ENCODE measurements around the gene CD34. TPM values are rescaled to one million over a fixed set of nuclear protein-coding genes. Genes with fewer than 3 reads are reported as not detected.
A peak's percentile ranks its signal among the peaks of the same experiment; 100 is the strongest.

Gene CD34
- total RNA-seq, 1 donor from 2014 or later: 69.6 TPM

DNA sequence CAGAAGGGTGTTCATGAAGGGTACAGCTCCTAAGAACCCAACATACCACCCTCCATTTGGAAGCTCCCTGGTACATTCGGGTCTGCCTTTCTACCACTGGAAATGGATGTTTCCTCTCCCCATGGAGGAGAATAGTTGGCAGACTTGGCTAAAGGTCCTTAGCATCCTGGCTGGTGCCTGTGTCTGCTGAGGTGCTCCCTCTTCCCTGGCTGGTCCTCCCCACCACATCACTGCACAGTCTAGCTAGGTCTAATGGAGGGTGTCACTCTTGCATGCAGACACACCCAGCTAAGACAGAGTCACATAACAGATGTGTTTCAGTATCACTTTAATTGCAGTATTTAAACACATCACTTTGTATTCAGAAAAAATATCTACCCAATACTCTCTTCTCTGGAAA lies 24.7 kb downstream of the CD34 start:
- no peaks in the 10 kb centered on the region for H3K27me3 ChIP-seq (ENCODE audit: low read depth)
- TF ChIP-seq, protein P1, sequence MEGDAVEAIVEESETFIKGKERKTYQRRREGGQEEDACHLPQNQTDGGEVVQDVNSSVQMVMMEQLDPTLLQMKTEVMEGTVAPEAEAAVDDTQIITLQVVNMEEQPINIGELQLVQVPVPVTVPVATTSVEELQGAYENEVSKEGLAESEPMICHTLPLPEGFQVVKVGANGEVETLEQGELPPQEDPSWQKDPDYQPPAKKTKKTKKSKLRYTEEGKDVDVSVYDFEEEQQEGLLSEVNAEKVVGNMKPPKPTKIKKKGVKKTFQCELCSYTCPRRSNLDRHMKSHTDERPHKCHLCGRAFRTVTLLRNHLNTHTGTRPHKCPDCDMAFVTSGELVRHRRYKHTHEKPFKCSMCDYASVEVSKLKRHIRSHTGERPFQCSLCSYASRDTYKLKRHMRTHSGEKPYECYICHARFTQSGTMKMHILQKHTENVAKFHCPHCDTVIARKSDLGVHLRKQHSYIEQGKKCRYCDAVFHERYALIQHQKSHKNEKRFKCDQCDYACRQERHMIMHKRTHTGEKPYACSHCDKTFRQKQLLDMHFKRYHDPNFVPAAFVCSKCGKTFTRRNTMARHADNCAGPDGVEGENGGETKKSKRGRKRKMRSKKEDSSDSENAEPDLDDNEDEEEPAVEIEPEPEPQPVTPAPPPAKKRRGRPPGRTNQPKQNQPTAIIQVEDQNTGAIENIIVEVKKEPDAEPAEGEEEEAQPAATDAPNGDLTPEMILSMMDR (IDR thresholded peaks at IDR 0.05; ENCODE audit: borderline replicate concordance): no peak
- H3K4me3 ChIP-seq: no peak overlapping the region
- H3K36me3 ChIP-seq: peaks cover 19% of the 10 kb centered on the region
- H3K9me3 ChIP-seq (replicated peaks): no peaks in the 10 kb centered on the region
- intact Hi-C loops (cut with micrococcal nuclease): no loop called here
- H3K4me1 ChIP-seq: peaks cover 92% of the 10 kb centered on the region
- no peak for DNase-seq
- peak overlapping the region; percentile 95 for H3K27ac ChIP-seq (replicated peaks)

DNA sequence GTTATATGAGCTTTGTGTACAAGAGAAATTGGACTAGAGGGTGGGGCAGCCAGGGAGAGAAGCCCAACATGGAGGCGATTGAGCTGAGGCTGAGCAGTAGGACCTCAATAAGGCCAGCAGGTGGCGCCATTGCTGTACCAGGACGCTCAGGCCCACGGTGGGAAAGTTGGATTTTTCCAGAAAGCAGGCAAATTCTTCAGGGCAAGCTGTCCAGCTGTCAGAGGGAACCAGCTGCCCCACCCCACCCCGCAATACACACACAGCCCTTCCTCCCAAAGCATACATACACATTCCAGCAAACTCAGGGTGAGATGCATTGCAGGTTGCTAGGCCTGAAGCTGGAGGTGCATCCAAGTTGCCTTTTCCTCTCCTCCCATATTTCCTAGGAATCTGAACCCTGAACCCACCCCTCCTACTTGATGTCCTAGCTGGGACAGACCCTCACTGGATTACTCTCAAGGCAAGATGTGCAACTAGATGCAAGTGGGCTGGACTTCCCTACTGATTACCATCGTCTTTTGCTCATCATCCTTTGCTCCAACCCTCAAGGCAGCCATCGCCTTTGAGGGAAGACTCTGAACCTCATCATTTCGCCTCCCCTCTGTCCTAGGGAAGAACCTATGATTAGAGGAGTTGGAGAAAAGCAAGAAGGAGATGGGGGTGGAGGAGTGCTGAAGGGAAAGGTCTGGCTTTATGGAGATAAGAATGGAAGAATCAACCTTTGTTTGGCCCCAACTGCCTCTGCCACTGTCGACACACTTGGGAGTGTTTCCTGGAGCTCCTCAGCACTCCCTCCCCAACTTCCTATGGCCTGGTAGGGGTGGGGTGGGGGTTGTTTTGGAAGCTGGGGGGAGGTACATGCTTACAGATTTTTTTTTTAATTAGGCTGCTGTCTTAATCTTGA lies 25.5 kb downstream of the CD34 start:
- Histone ChIP-seq H3K4me3 (no peak overlapping the region), H3K27ac (replicated peaks) (peak overlapping the region; percentile 95), H3K36me3 (peaks cover 19% of the 10 kb centered on the region), H3K4me1 (peaks cover 84% of the 10 kb centered on the region), H3K9me3 (replicated peaks) (no peaks in the 10 kb centered on the region), H3K27me3 (ENCODE audit: low read depth) (no peaks in the 10 kb centered on the region)
- intact Hi-C loops (cut with micrococcal nuclease): no loop called here
- TF ChIP-seq, protein P1 (IDR thresholded peaks at IDR 0.05; ENCODE audit: borderline replicate concordance): peak; percentile 97
- peak; percentile 86 for DNase-seq

- no peaks in the 10 kb centered on the region for H3K27me3 ChIP-seq (ENCODE audit: low read depth)
- peak overlapping the region; percentile 95 for H3K27ac ChIP-seq (replicated peaks)
- no peak for DNase-seq
- peaks cover 74% of the 10 kb centered on the region for H3K4me1 ChIP-seq
- no peaks in the 10 kb centered on the region for H3K9me3 ChIP-seq (replicated peaks)
- H3K4me3 ChIP-seq: no peak overlapping the region
- H3K36me3 ChIP-seq: peaks cover 19% of the 10 kb centered on the region
- TF ChIP-seq, protein P1 (IDR thresholded peaks at IDR 0.05; ENCODE audit: borderline replicate concordance): no peak
- intact Hi-C loops (cut with micrococcal nuclease): no loop called here
Observed at GRCh38 chr1:207884266-207885029, 26.5 kb downstream of the CD34 start.

- Histone ChIP-seq H3K36me3 (peaks cover 14% of the 10 kb centered on the region), H3K4me1 (peaks cover 67% of the 10 kb centered on the region), H3K9me3 (replicated peaks) (no peaks in the 10 kb centered on the region), H3K27me3 (ENCODE audit: low read depth) (no peaks in the 10 kb centered on the region), H3K27ac (replicated peaks) (peak overlapping the region; percentile 95), H3K4me3 (no peak overlapping the region)
- TF ChIP-seq, protein P1 (IDR thresholded peaks at IDR 0.05; ENCODE audit: borderline replicate concordance): no peak
- intact Hi-C loops (cut with micrococcal nuclease): no loop called here
- DNase-seq: no peak
Observed at GRCh38 chr1:207883660-207884250, 27.2 kb downstream of the CD34 start.

DNA sequence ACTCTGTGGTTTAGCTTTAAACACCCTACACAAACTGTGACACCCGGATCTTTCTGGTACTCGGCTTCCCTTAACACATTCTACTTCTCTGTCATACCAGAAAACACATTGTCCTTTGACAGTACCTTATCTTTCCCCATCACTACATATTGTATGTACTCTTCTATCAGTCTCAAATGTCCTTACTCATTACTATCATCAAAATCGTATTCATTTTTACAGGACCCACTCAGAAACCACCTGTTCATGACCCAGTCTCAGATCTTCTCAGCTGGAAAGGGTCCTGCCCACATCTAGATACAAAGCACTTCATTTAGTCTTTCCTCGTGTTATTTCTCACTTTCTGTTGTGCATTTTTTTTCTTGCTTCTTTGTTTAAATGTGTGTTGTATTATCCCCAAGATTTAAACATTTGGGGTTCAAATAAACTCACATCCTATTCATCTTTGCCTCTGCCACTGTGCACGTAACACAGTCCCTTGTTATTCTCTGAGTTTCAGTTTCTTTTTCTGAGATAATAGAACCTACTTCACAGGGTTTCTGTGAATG lies 27.7 kb downstream of the CD34 start:
- intact Hi-C loops (cut with micrococcal nuclease): no loop called here

More for the DNA sequence above, 27.7 kb downstream of the CD34 start:
- no peak overlapping the region for H3K4me3 ChIP-seq
- TF ChIP-seq, protein P1 (IDR thresholded peaks at IDR 0.05; ENCODE audit: borderline replicate concordance): no peak
- peak overlapping the region; percentile 95 for H3K27ac ChIP-seq (replicated peaks)
- no peaks in the 10 kb centered on the region for H3K9me3 ChIP-seq (replicated peaks)
- H3K4me1 ChIP-seq: peaks cover 61% of the 10 kb centered on the region
- H3K36me3 ChIP-seq: peaks cover 9% of the 10 kb centered on the region
- no peaks in the 10 kb centered on the region for H3K27me3 ChIP-seq (ENCODE audit: low read depth)
- DNase-seq: no peak
